OCI-M2 (cell line): ENCODE data around the gene ESYT3.

ENCODE experiments used
- DNase-seq: peaks from one replicate; lab custom pipeline; 2025; ENCODE audit not compliant: unreplicated experiment; lab: John Stamatoyannopoulos, UW

The ESYT3 gene

GRCh38 chr3:138459619-138460535, 25.5 kb downstream of the ESYT3 start:
- no peak for DNase-seq

GRCh38 chr3:138460536-138461205, 26.3 kb downstream of the ESYT3 start:
- no peak for DNase-seq

- no peak for DNase-seq
These were observed 26.8 kb downstream of the ESYT3 start for GRCh38 chr3:138461246-138461645.

GRCh38 chr3:138461896-138462295, 27.5 kb downstream of the ESYT3 start:
- DNase-seq: no peak

GRCh38 chr3:138463724-138464490, 29.5 kb downstream of the ESYT3 start:
- DNase-seq: no peak

- no peak for DNase-seq
These were observed 30.1 kb downstream of the ESYT3 start for GRCh38 chr3:138464491-138464860.

- DNase-seq: no peak
These were observed 31.0 kb downstream of the ESYT3 start for GRCh38 chr3:138465451-138465850.

GRCh38 chr3:138465925-138466324, 31.5 kb downstream of the ESYT3 start:
- DNase-seq: no peak

- no peak for DNase-seq
These were observed 33.5 kb downstream of the ESYT3 start for GRCh38 chr3:138467931-138468330.

- DNase-seq: no peak
These were observed 34.0 kb downstream of the ESYT3 start for GRCh38 chr3:138468451-138468850.

GRCh38 chr3:138468886-138469285, 34.5 kb downstream of the ESYT3 start:
- DNase-seq: no peak

GRCh38 chr3:138469874-138470273, 35.5 kb downstream of the ESYT3 start:
- no peak for DNase-seq

- no peak for DNase-seq
These were observed 36.3 kb downstream of the ESYT3 start for GRCh38 chr3:138470687-138471086.

- DNase-seq: no peak
These were observed 37.1 kb downstream of the ESYT3 start for GRCh38 chr3:138471481-138471880.

- DNase-seq: no peak
These were observed 37.9 kb downstream of the ESYT3 start for GRCh38 chr3:138472141-138472825.

- DNase-seq: no peak
These were observed 39.0 kb downstream of the ESYT3 start for GRCh38 chr3:138473391-138473790.

GRCh38 chr3:138474163-138474562, 39.7 kb downstream of the ESYT3 start:
- no peak for DNase-seq

- DNase-seq: no peak
These were observed 42.1 kb downstream of the ESYT3 start for GRCh38 chr3:138476526-138476925.

- DNase-seq: no peak
These were observed 42.7 kb downstream of the ESYT3 start for GRCh38 chr3:138477120-138477519.

- no peak for DNase-seq
These were observed 43.4 kb downstream of the ESYT3 start for GRCh38 chr3:138477801-138478200.

- no peak for DNase-seq
These were observed 45.0 kb downstream of the ESYT3 start for GRCh38 chr3:138479438-138479863.
